H1 (cell line): ENCODE results near the gene NEUROG1.

ENCODE experiments used
- BACH1 ChIP-seq: IDR thresholded peaks from 2 replicates; pipeline ENCODE4 v1.6.1; 2012; ENCODE audit warnings: low read length, improper control_type of control experiment
- CHD1 ChIP-seq: IDR thresholded peaks from 2 replicates; pipeline ENCODE4 v1.6.1; 2012; ENCODE audit warnings: low read depth, low read length, improper control_type of control experiment
- CREB1 ChIP-seq: IDR thresholded peaks from 2 replicates; pipeline ENCODE4 v1.6.1; 2012; ENCODE audit warnings: inconsistent platforms
- CTCF ChIP-seq, 3 experiments: IDR thresholded peaks; 1 replicate in 2 of 3; 2 replicates in 1 of 3; pipeline versions ENCODE4 v1.5.1 to v1.6.1; 2011; ENCODE audit warnings: low read length in 3 of 3, mild to moderate bottlenecking in 3 of 3, inconsistent platforms in 2 of 3, low read depth in 1 of 3, moderate library complexity in 1 of 3; ENCODE audit not compliant: insufficient read depth in 1 of 3; ENCODE audit errors: control extremely low read depth in 1 of 3
- EZH2 ChIP-seq: fragments of 200-600 bp; sonication (generic); IDR thresholded peaks from 2 replicates; pipeline ENCODE4 v1.7.1; 2012; ENCODE audit warnings: low read depth, mild to moderate bottlenecking, moderate library complexity, low read length, inconsistent platforms; ENCODE audit not compliant: severe bottlenecking
- MAX ChIP-seq: IDR thresholded peaks from 2 replicates; pipeline ENCODE4 v1.6.1; 2012; ENCODE audit warnings: inconsistent platforms
- POLR2A ChIP-seq, 2 experiments: IDR thresholded peaks; 1 replicate in 1 of 2; 2 replicates in 1 of 2; pipeline ENCODE4 v1.6.1; 2011; ENCODE audit warnings: low read depth in 2 of 2, low read length in 2 of 2, mild to moderate bottlenecking in 2 of 2; ENCODE audit errors: control extremely low read depth in 1 of 2
- POLR2AphosphoS5 ChIP-seq: IDR thresholded peaks from 2 replicates; pipeline ENCODE4 v1.6.1; 2011; ENCODE audit warnings: low read depth, low read length
- SUZ12 ChIP-seq: fragments of 200-600 bp; sonication (generic); IDR thresholded peaks from 2 replicates; pipeline ENCODE4 v1.6.1; 2012; ENCODE audit warnings: mild to moderate bottlenecking, inconsistent platforms, low read length, moderate library complexity, mixed read lengths
- TBP ChIP-seq: IDR thresholded peaks from 2 replicates; pipeline ENCODE4 v1.6.1; 2011; ENCODE audit warnings: low read depth, low read length, improper control_type of control experiment
- TEAD4 ChIP-seq: IDR thresholded peaks from 2 replicates; pipeline ENCODE4 v1.6.1; 2012; ENCODE audit warnings: low read depth, low read length, inconsistent platforms, mixed read lengths
- USF2 ChIP-seq: IDR thresholded peaks from 2 replicates; pipeline ENCODE4 v1.6.1; 2011; ENCODE audit warnings: low read length, improper control_type of control experiment

GRCh38 chr5:135582099-135582781 lies 46.5 kb upstream of the NEUROG1 start:
- TF ChIP-seq POLR2A (IDR thresholded peaks at IDR 0.05; ENCODE audit: control extremely low read depth in 1 of 2, low read depth in 2 of 2, low read length in 2 of 2), result no peak
- TF ChIP-seq CTCF (IDR thresholded peaks at IDR 0.05; ENCODE audit: control extremely low read depth in 1 of 3, insufficient read depth in 1 of 3, low read depth in 1 of 3, low read length in 3 of 3), result no peak
- no peak for TF ChIP-seq EZH2
- TF ChIP-seq CREB1, result no peak
- no peak for TF ChIP-seq TEAD4
- TF ChIP-seq SUZ12, result no peak
- TF ChIP-seq USF2, result no peak
- TF ChIP-seq MAX, result no peak
- no peak for TF ChIP-seq TBP
- TF ChIP-seq POLR2AphosphoS5, result no peak
- TF ChIP-seq CHD1, result no peak
- no peak for TF ChIP-seq BACH1
